ENCODE measurements around the gene RBM43.

The RBM43 gene

DNA sequence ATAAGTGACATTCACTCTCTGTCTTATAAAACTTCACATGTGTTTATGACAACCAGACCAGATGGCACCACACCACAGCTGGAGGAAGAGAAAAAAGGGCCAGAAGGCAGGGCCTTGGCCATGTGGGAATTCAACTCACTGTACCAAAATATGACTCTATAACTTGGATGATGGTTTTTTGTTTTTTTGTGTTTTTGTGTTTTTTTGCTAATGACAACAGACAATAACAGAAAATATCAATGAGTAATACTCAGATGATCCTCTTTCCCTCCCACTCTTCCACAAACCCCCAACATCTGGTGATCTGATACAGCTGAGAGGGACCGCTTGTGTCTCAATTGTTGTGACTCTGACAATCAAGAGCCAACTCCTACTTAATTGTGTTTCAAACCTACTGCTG lies 15.4 kb upstream of the RBM43 start:
- H3K4me1 ChIP-seq (ENCODE audit: control insufficient read depth in 1 of 2, insufficient read depth in 1 of 2, low read depth in 1 of 2, low read length in 1 of 2), result no peaks in the 10 kb centered on the region
- H3K4me3 ChIP-seq (ENCODE audit: low read depth in 1 of 2, low read length in 1 of 2), result no peak overlapping the region
- H3K27me3 ChIP-seq, result no peaks in the 10 kb centered on the region
- peaks cover 100% of the 10 kb centered on the region for H3K36me3 ChIP-seq
- TF ChIP-seq CTCF (IDR thresholded peaks at IDR 0.05), result no peak
- no peak overlapping the region for H3K27ac ChIP-seq
- no peaks in the 10 kb centered on the region for H3K9me3 ChIP-seq

GRCh38 chr2:151275291-151275690 lies 13.6 kb upstream of the RBM43 start:
- no peaks in the 10 kb centered on the region for H3K4me1 ChIP-seq (ENCODE audit: control insufficient read depth in 1 of 2, insufficient read depth in 1 of 2, low read depth in 1 of 2, low read length in 1 of 2)
- no peaks in the 10 kb centered on the region for H3K27me3 ChIP-seq
- peaks cover 100% of the 10 kb centered on the region for H3K36me3 ChIP-seq
- no peak overlapping the region for H3K27ac ChIP-seq
- TF ChIP-seq CTCF (IDR thresholded peaks at IDR 0.05), result no peak
- no peaks in the 10 kb centered on the region for H3K9me3 ChIP-seq
- no peak overlapping the region for H3K4me3 ChIP-seq (ENCODE audit: low read depth in 1 of 2, low read length in 1 of 2)

GRCh38 chr2:151271824-151272223 lies 10.2 kb upstream of the RBM43 start:
- peaks cover 81% of the 10 kb centered on the region for H3K36me3 ChIP-seq
- no peak for TF ChIP-seq CTCF (IDR thresholded peaks at IDR 0.05)

DNA sequence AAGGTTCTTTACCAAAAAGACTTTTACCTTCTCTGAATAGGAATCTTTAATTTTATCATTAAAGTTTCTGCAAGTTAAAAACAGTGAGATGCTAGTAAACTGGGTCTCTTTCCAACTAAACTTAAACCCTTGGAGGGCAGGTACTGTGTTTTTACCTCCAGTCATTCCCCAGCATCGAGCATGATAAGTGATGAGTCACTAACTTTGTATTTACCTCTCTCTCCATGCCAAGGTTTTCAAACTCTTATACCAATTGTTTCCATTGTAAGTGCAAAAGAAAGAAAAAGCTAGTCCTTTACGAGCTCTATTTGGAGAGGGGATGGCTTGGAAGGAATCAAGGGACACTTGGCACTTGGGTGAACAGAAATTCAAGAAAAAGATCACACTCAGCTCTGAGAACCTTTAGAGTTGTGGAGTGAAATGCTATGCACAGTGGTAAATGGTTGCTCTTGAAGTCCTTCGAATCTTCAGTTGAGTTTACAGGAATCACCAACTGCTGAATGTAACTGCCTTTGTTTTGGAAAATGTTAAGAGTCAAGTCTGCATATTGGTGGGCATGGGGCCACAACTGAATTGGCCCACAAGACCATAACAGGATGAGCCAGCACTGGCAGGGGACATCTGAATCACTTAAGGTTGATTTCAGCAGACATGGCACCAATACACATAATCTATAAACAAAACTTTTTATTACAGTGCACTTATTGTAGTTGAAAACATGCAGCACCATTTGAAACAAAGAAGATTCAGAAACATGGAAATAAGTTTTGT lies 8.3 kb upstream of the RBM43 start:
- no peak for TF ChIP-seq CTCF (IDR thresholded peaks at IDR 0.05)
- H3K9me3 ChIP-seq, result no peaks in the 10 kb centered on the region
- no peaks in the 10 kb centered on the region for H3K4me1 ChIP-seq (ENCODE audit: control insufficient read depth in 1 of 2, insufficient read depth in 1 of 2, low read depth in 1 of 2, low read length in 1 of 2)
- no peak overlapping the region for H3K4me3 ChIP-seq (ENCODE audit: low read depth in 1 of 2, low read length in 1 of 2)
- no peaks in the 10 kb centered on the region for H3K27me3 ChIP-seq
- peaks cover 62% of the 10 kb centered on the region for H3K36me3 ChIP-seq
- no peak overlapping the region for H3K27ac ChIP-seq

More at GRCh38 chr2:151271824-151272223, 10.2 kb upstream of the RBM43 start:
- Histone ChIP-seq H3K27me3 (no peaks in the 10 kb centered on the region), H3K27ac (no peak overlapping the region), H3K4me3 (ENCODE audit: low read depth in 1 of 2, low read length in 1 of 2) (no peak overlapping the region), H3K4me1 (ENCODE audit: control insufficient read depth in 1 of 2, insufficient read depth in 1 of 2, low read depth in 1 of 2, low read length in 1 of 2) (no peaks in the 10 kb centered on the region), H3K9me3 (no peaks in the 10 kb centered on the region)

- Histone ChIP-seq H3K27me3 (no peaks in the 10 kb centered on the region), H3K9me3 (no peaks in the 10 kb centered on the region), H3K4me1 (ENCODE audit: control insufficient read depth in 1 of 2, insufficient read depth in 1 of 2, low read depth in 1 of 2, low read length in 1 of 2) (no peaks in the 10 kb centered on the region), H3K27ac (no peak overlapping the region), H3K36me3 (peaks cover 43% of the 10 kb centered on the region), H3K4me3 (ENCODE audit: low read depth in 1 of 2, low read length in 1 of 2) (no peak overlapping the region)
- no peak for TF ChIP-seq CTCF (IDR thresholded peaks at IDR 0.05)
Observed at GRCh38 chr2:151268085-151268484, 6.4 kb upstream of the RBM43 start.

Data from neutrophil (primary cell).